ENCODE data around the gene ZEB1.

GRCh38 chr10:31467791-31468535, 148.9 kb downstream of the ZEB1 start:
- TF ChIP-seq POLR2AphosphoS5 (IDR thresholded peaks at IDR 0.05; ENCODE audit: borderline replicate concordance, low read depth, low read length) (no peak), EZH2 (IDR thresholded peaks at IDR 0.05) (no peak)
